Nephron (organoid): ENCODE data around the gene OPN1LW.

Experiments
- H3K27ac Mint-ChIP-seq, 3 experiments: 2 replicates each; pipeline ENCODE4 v1.8.0; 2020; ENCODE audit warnings: mixed read lengths in 3 of 3, mild to moderate bottlenecking in 2 of 3, moderate library complexity in 1 of 3
- H3K27me3 Mint-ChIP-seq: 2 replicates; pipeline ENCODE4 v1.8.0; 2021; ENCODE audit warnings: low read depth, mild to moderate bottlenecking, moderate library complexity, mixed read lengths
- H3K36me3 Mint-ChIP-seq: 2 replicates; pipeline ENCODE4 v1.8.0; 2020; ENCODE audit warnings: low read depth, mixed read lengths
- H3K4me1 Mint-ChIP-seq: 2 replicates; pipeline ENCODE4 v1.8.0; 2020; ENCODE audit warnings: mixed read lengths
- H3K4me3 Mint-ChIP-seq, 3 experiments: 2 replicates each; pipeline ENCODE4 v1.8.0; 2020; ENCODE audit warnings: mild to moderate bottlenecking in 3 of 3, mixed read lengths in 3 of 3, moderate library complexity in 2 of 3
- H3K9me3 Mint-ChIP-seq: 2 replicates; pipeline ENCODE4 v1.8.0; 2020; ENCODE audit warnings: mixed read lengths
- CTCF ChIP-seq, 3 experiments: fragments of 200-600 bp; sonication (generic); IDR thresholded peaks; one replicate each; pipeline ENCODE4 v1.5.0; 2021; ENCODE audit warnings: antibody characterized with exemption in 3 of 3; ENCODE audit not compliant: unreplicated experiment in 3 of 3

Gene OPN1LW

GRCh38 chrX:154098551-154098950 is 45.5 kb upstream of the OPN1LW start:
- H3K4me1 Mint-ChIP-seq: peaks cover 32% of the 10 kb centered on the region
- H3K4me3 Mint-ChIP-seq: peak overlapping the region in 2 of 3 experiments; percentile 27 to 85
- no peaks in the 10 kb centered on the region for H3K27me3 Mint-ChIP-seq
- peaks cover 30% of the 10 kb centered on the region for H3K9me3 Mint-ChIP-seq
- peak overlapping the region in 2 of 3 experiments; percentile 87 to 92 for H3K27ac Mint-ChIP-seq
- TF ChIP-seq CTCF (IDR thresholded peaks at IDR 0.05; ENCODE audit: unreplicated experiment in 3 of 3): no peak
- no peaks in the 10 kb centered on the region for H3K36me3 Mint-ChIP-seq

DNA sequence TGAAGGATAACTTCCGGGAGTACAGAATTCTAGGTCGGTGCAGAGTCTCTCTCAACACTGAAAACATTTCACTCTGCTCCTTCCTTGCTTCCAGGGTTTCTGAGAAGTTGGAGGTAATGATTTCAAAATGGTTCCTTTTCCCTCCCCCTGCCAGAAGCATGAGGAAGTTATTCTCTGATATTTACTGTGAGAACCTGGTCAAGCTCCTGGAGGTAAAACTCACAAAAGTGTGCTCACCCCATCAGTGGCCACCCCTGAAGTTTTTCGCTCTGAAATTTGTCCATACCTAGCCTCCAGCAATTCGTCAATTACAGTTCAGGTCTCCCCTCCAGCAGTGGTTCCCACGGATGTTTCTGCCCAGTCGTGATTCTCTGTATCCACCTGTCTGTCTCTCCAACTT is 30.3 kb upstream of the OPN1LW start:
- Mint-ChIP-seq H3K4me1 (no peaks in the 10 kb centered on the region), H3K36me3 (no peaks in the 10 kb centered on the region), H3K4me3 (no peak overlapping the region), H3K27me3 (no peaks in the 10 kb centered on the region), H3K9me3 (peaks cover 24% of the 10 kb centered on the region), H3K27ac (no peak overlapping the region)
- no peak for TF ChIP-seq CTCF (IDR thresholded peaks at IDR 0.05; ENCODE audit: unreplicated experiment in 3 of 3)

- Mint-ChIP-seq H3K4me3 (no peak overlapping the region), H3K27me3 (no peaks in the 10 kb centered on the region), H3K36me3 (no peaks in the 10 kb centered on the region), H3K9me3 (peaks cover 24% of the 10 kb centered on the region), H3K4me1 (no peaks in the 10 kb centered on the region), H3K27ac (no peak overlapping the region)
- TF ChIP-seq CTCF (IDR thresholded peaks at IDR 0.05; ENCODE audit: unreplicated experiment in 3 of 3): no peak
These were observed 29.4 kb upstream of the OPN1LW start for GRCh38 chrX:154114652-154115051.

DNA sequence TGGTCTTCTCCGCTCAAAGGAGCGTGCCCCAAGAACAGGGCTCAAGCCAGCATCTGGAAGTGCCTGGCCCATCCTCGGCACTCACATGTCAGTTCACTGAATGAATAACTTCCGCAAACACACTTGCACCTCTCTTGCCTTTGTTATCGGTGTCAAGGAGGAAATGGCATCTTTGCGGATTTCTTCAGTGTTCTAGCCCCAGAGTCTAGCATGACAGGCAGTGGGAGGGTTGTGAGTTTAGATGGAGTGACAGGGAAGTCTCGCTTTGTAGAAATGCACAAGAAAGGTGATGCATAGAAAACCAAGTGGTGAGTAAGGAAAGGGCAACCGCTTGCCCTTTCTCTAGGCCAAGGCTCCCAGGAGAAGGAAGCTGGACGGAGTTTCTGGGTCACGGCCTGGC is 29.0 kb upstream of the OPN1LW start:
- Mint-ChIP-seq H3K36me3 (no peaks in the 10 kb centered on the region), H3K4me3 (no peak overlapping the region), H3K4me1 (no peaks in the 10 kb centered on the region), H3K27me3 (no peaks in the 10 kb centered on the region), H3K9me3 (peaks cover 25% of the 10 kb centered on the region), H3K27ac (no peak overlapping the region)
- no peak for TF ChIP-seq CTCF (IDR thresholded peaks at IDR 0.05; ENCODE audit: unreplicated experiment in 3 of 3)

DNA sequence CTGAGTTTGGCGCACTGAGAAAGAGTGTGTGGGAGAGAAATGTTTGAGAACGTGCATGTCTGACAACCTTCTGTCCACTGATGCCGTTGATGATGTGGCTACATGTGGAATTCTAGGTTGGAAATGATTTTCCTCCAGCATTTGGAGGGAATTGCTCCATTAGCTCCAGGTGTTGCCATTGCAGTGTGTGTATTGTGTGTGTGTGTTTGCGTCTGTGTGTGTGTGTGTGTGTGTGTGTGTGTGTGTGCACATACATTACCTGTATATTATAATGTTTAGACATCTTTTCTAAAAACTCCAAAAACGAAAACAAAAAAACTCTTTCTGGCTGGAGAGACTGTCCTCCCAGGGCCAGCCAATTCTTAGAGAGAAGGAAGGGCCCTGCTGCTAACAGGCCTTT is 28.3 kb upstream of the OPN1LW start:
- no peak overlapping the region for H3K4me3 Mint-ChIP-seq
- TF ChIP-seq CTCF (IDR thresholded peaks at IDR 0.05; ENCODE audit: unreplicated experiment in 3 of 3): no peak
- H3K27me3 Mint-ChIP-seq: no peaks in the 10 kb centered on the region
- H3K4me1 Mint-ChIP-seq: no peaks in the 10 kb centered on the region
- no peak overlapping the region for H3K27ac Mint-ChIP-seq
- H3K36me3 Mint-ChIP-seq: no peaks in the 10 kb centered on the region
- peaks cover 30% of the 10 kb centered on the region for H3K9me3 Mint-ChIP-seq

DNA sequence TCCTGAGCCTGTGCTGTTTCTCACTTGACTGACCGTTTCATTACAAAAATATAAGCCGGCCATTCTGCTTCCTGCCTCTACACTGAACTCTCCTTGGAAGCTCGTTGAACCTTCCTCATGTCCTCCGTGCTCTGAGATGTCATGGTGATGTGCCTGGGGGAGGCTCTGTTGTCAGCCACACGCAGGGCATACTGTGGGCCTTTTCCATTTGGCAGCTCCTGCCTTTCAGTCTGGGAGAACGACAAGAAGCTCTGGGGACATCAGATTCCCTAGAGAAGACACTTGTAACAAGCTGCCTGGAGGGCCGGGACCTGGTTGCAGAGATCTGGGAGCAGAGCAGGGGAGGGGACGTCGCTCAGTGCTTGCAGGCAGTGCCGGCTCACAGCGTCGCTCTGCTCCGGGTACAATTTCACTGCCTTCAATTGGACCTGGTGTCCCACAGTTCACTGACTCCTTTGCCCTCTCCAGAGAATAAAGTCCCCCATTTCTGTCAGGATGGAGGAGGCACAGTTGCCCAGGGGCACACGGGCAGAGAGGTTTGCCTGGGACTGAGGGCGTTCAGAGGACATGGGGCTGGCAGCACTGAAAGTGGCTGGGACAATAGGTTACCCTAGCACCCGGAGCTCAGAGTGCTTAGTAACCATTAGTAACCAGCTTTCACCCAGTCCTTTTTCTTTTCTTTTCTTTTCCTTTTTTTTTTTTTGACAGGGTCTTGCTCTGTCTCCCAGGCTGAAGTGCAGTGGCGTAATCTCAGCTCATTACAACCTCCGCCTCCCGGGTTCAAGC is 27.4 kb upstream of the OPN1LW start:
- no peak overlapping the region for H3K27ac Mint-ChIP-seq
- no peaks in the 10 kb centered on the region for H3K36me3 Mint-ChIP-seq
- peaks cover 27% of the 10 kb centered on the region for H3K9me3 Mint-ChIP-seq
- no peak overlapping the region for H3K4me3 Mint-ChIP-seq
- H3K4me1 Mint-ChIP-seq: no peaks in the 10 kb centered on the region
- TF ChIP-seq CTCF (IDR thresholded peaks at IDR 0.05; ENCODE audit: unreplicated experiment in 3 of 3): no peak
- no peaks in the 10 kb centered on the region for H3K27me3 Mint-ChIP-seq
